HG03175 (cell line): ENCODE results near the gene GALNT7.

Experiments used
- ATAC-seq: cut with Tn5 transposase; IDR thresholded peaks from one replicate; pipeline ENCODE4 v1.9.1; 2021; ENCODE audit warnings: mild to moderate bottlenecking, moderate library complexity; ENCODE audit not compliant: unreplicated experiment

GALNT7 gene

GRCh38 chr4:173230062-173230461 is 61.5 kb downstream of the GALNT7 start:
- ATAC-seq, result peak; percentile 61

GRCh38 chr4:173231916-173232315 is 63.3 kb downstream of the GALNT7 start:
- no peak for ATAC-seq

GRCh38 chr4:173233857-173234256 is 65.2 kb downstream of the GALNT7 start:
- ATAC-seq, result no peak

GRCh38 chr4:173235050-173235449 is 66.4 kb downstream of the GALNT7 start:
- no peak for ATAC-seq

- ATAC-seq, result no peak
These were observed 67.7 kb downstream of the GALNT7 start for GRCh38 chr4:173236301-173236700.

- no peak for ATAC-seq
These were observed 68.5 kb downstream of the GALNT7 start for GRCh38 chr4:173237152-173237551.

- no peak for ATAC-seq
These were observed 69.2 kb downstream of the GALNT7 start for GRCh38 chr4:173237762-173238161.

GRCh38 chr4:173240696-173241095 is 72.1 kb downstream of the GALNT7 start:
- no peak for ATAC-seq

GRCh38 chr4:173242466-173243250 is 74.0 kb downstream of the GALNT7 start:
- ATAC-seq, result no peak

- no peak for ATAC-seq
These were observed 74.7 kb downstream of the GALNT7 start for GRCh38 chr4:173243321-173243720.

GRCh38 chr4:173243917-173244658 is 75.5 kb downstream of the GALNT7 start:
- ATAC-seq, result peak; percentile 73

GRCh38 chr4:173245952-173246351 is 77.3 kb downstream of the GALNT7 start:
- ATAC-seq, result no peak

GRCh38 chr4:173246719-173247118 is 78.1 kb downstream of the GALNT7 start:
- no peak for ATAC-seq

- ATAC-seq, result no peak
These were observed 78.7 kb downstream of the GALNT7 start for GRCh38 chr4:173247321-173247720.

- no peak for ATAC-seq
These were observed 80.1 kb downstream of the GALNT7 start for GRCh38 chr4:173248690-173249089.

GRCh38 chr4:173252024-173252935 is 83.7 kb downstream of the GALNT7 start:
- peak; percentile 83 for ATAC-seq

GRCh38 chr4:173253561-173253960 is 85.0 kb downstream of the GALNT7 start:
- ATAC-seq, result no peak

- no peak for ATAC-seq
These were observed 86.0 kb downstream of the GALNT7 start for GRCh38 chr4:173254646-173255045.

- no peak for ATAC-seq
These were observed 88.2 kb downstream of the GALNT7 start for GRCh38 chr4:173256825-173257224.

GRCh38 chr4:173257732-173258717 is 89.4 kb downstream of the GALNT7 start:
- peak; percentile 86 for ATAC-seq
